Stimulated activated CD4-positive, alpha-beta T cell treated with anti-CD3 and anti-CD28 coated beads, TNF-alpha, amount 100 ng/mL, for 4 hours (primary cell): ENCODE measurements around the gene IFNL2.
"Not testable (repeated sequence)": the region's sequence is repeated elsewhere in the genome, so short reads cannot be mapped to it uniquely, and the experiment has no call there.

Experiments used
- DNase-seq, 3 experiments: peaks; one replicate each; pipeline ENCODE4 v3.0.0-alpha.2; 2020; ENCODE audit warnings: low read depth in 3 of 3

Gene IFNL2

GRCh38 chr19:39297931-39298634 is 29.9 kb downstream of the IFNL2 start:
- DNase-seq, result no peak

- no peak for DNase-seq
Observed at GRCh38 chr19:39299404-39299803, 31.2 kb downstream of the IFNL2 start.

GRCh38 chr19:39299832-39300231 is 31.6 kb downstream of the IFNL2 start:
- DNase-seq, result no peak

GRCh38 chr19:39301021-39301420 is 32.8 kb downstream of the IFNL2 start:
- no peak for DNase-seq

GRCh38 chr19:39301562-39301961 is 33.4 kb downstream of the IFNL2 start:
- DNase-seq, result no peak

GRCh38 chr19:39303373-39304184 is 35.4 kb downstream of the IFNL2 start:
- DNase-seq, result no peak

GRCh38 chr19:39304185-39304513 is 36.0 kb downstream of the IFNL2 start:
- DNase-seq, result no peak

GRCh38 chr19:39304701-39305571 is 36.7 kb downstream of the IFNL2 start:
- DNase-seq, result no peak

GRCh38 chr19:39306075-39306474 is 37.9 kb downstream of the IFNL2 start:
- DNase-seq, result no peak

GRCh38 chr19:39307046-39307821 is 39.0 kb downstream of the IFNL2 start:
- no peak for DNase-seq

- DNase-seq, result no peak
Observed at GRCh38 chr19:39307822-39308530, 39.8 kb downstream of the IFNL2 start.

GRCh38 chr19:39308531-39309304 is 40.5 kb downstream of the IFNL2 start:
- no peak for DNase-seq

- not testable (repeated sequence) for DNase-seq
Observed at GRCh38 chr19:39309305-39309670, 41.1 kb downstream of the IFNL2 start.

- no peak for DNase-seq
Observed at GRCh38 chr19:39310558-39311311, 42.5 kb downstream of the IFNL2 start.

- no peak for DNase-seq
Observed at GRCh38 chr19:39314016-39314728, 46.0 kb downstream of the IFNL2 start.

- no peak for DNase-seq
Observed at GRCh38 chr19:39315933-39316332, 47.7 kb downstream of the IFNL2 start.

- DNase-seq, result no peak
Observed at GRCh38 chr19:39316627-39317321, 48.6 kb downstream of the IFNL2 start.

- DNase-seq, result no peak
Observed at GRCh38 chr19:39317476-39317875, 49.3 kb downstream of the IFNL2 start.
